Trophoblast cell (in vitro differentiated cells and primary cell): ENCODE measurements around the gene GAGE12J.
A peak's percentile ranks its signal among the peaks of the same experiment; 100 is the strongest.

Experiments used
- DNase-seq, 2 donors: peaks; one replicate each; pipeline ENCODE4 v3.0.0-alpha.2; 2016
- H2AFZ ChIP-seq: 2 replicates; pipeline ENCODE4 v1.6.1; 2013; ENCODE audit warnings: low read length, moderate library complexity, mild to moderate bottlenecking; ENCODE audit not compliant: insufficient read depth, poor library complexity
- H2AK5ac ChIP-seq: 2 replicates; pipeline ENCODE4 v1.6.1; 2013; ENCODE audit warnings: mild to moderate bottlenecking, low read length
- H2BK120ac ChIP-seq: 2 replicates; pipeline ENCODE4 v1.6.1; 2013; ENCODE audit warnings: low read length, mild to moderate bottlenecking, moderate library complexity; ENCODE audit not compliant: insufficient read depth, poor library complexity
- H2BK12ac ChIP-seq: 2 replicates; pipeline ENCODE4 v1.6.1; 2013; ENCODE audit warnings: mild to moderate bottlenecking, low read length, moderate library complexity
- H2BK5ac ChIP-seq: 2 replicates; pipeline ENCODE4 v1.6.1; 2013; ENCODE audit warnings: low read length, low read depth, moderate library complexity, mild to moderate bottlenecking; ENCODE audit not compliant: poor library complexity
- H3K14ac ChIP-seq: 2 replicates; pipeline ENCODE4 v1.6.1; 2013; ENCODE audit warnings: mild to moderate bottlenecking, low read length
- H3K18ac ChIP-seq: 2 replicates; pipeline ENCODE4 v1.6.1; 2013; ENCODE audit warnings: mild to moderate bottlenecking, low read length
- H3K23ac ChIP-seq: 2 replicates; pipeline ENCODE4 v1.6.1; 2013; ENCODE audit warnings: low read length
- H3K27ac ChIP-seq: 2 replicates; pipeline ENCODE4 v1.5.1; 2013; ENCODE audit warnings: low read depth, mild to moderate bottlenecking, inconsistent platforms, low read length, moderate library complexity
- H3K27me3 ChIP-seq: 2 replicates; pipeline ENCODE4 v1.6.1; 2013; ENCODE audit warnings: inconsistent platforms, mild to moderate bottlenecking, low read length, moderate library complexity; ENCODE audit not compliant: insufficient read depth
- H3K36me3 ChIP-seq, 2 experiments: 1 replicate in 1 of 2; 2 replicates in 1 of 2; pipeline ENCODE4 v1.6.1; 2013; ENCODE audit warnings: low read length in 2 of 2, mild to moderate bottlenecking in 2 of 2, moderate library complexity in 1 of 2; ENCODE audit not compliant: insufficient read depth in 2 of 2, control insufficient read depth in 1 of 2
- H3K4ac ChIP-seq: 2 replicates; pipeline ENCODE4 v1.6.1; 2013; ENCODE audit warnings: low read depth, mild to moderate bottlenecking, low read length, moderate library complexity
- H3K4me1 ChIP-seq, 2 experiments: 1 replicate in 1 of 2; 2 replicates in 1 of 2; pipeline ENCODE4 v1.6.1; 2013; ENCODE audit warnings: low read length in 2 of 2, mild to moderate bottlenecking in 2 of 2, moderate library complexity in 1 of 2; ENCODE audit not compliant: insufficient read depth in 2 of 2, control insufficient read depth in 1 of 2
- H3K4me2 ChIP-seq: 2 replicates; pipeline ENCODE4 v1.6.1; 2013; ENCODE audit warnings: inconsistent platforms, mild to moderate bottlenecking, low read length, moderate library complexity
- H3K4me3 ChIP-seq: 2 replicates; pipeline ENCODE4 v1.5.1; 2013; ENCODE audit warnings: mild to moderate bottlenecking, low read depth, low read length, inconsistent platforms
- H3K79me1 ChIP-seq: one replicate; pipeline ENCODE4 v1.6.1; 2013; ENCODE audit warnings: low read length
- H3K79me2 ChIP-seq: 2 replicates; pipeline ENCODE4 v1.6.1; 2013; ENCODE audit warnings: low read length, mild to moderate bottlenecking; ENCODE audit not compliant: control insufficient read depth, insufficient read depth, poor library complexity
- H3K9ac ChIP-seq: 2 replicates; pipeline ENCODE4 v1.6.1; 2013; ENCODE audit warnings: mild to moderate bottlenecking, low read length
- H3K9me3 ChIP-seq: 2 replicates; pipeline ENCODE4 v1.6.1; 2013; ENCODE audit warnings: low read depth, mild to moderate bottlenecking, control low read depth, inconsistent platforms, low read length; ENCODE audit not compliant: insufficient read depth
- H4K12ac ChIP-seq: 2 replicates; pipeline ENCODE4 v1.6.1; 2013; ENCODE audit warnings: low read depth, mild to moderate bottlenecking, low read length, moderate library complexity
- H4K8ac ChIP-seq: 2 replicates; pipeline ENCODE4 v1.6.1; 2013; ENCODE audit warnings: low read depth, mild to moderate bottlenecking, low read length, moderate library complexity
- H4K91ac ChIP-seq: one replicate; pipeline ENCODE4 v1.6.1; 2013; ENCODE audit warnings: low read depth, mild to moderate bottlenecking, low read length, moderate library complexity
- WGBS: extraction: QIAGEN DNeasy Blood & Tissue Kit; methylation state at CpG from one replicate; pipeline ENCODE4 v1.1.7; 2013; ENCODE audit warnings: missing lambda C conversion rate; ENCODE audit not compliant: insufficient read length, insufficient coverage; ENCODE audit errors: extremely low coverage; 5-methylcytosine and 5-hydroxymethylcytosine counted together

The GAGE12J gene

GRCh38 chrX:49309401-49309981, 12.3 kb upstream of the GAGE12J start:
- H4K91ac ChIP-seq: peak overlapping the region; percentile 68
- H3K14ac ChIP-seq: no peak overlapping the region
- H4K12ac ChIP-seq: no peak overlapping the region
- H2AFZ ChIP-seq: peak overlapping the region; percentile 71
- peaks cover 7% of the 10 kb centered on the region for H3K79me1 ChIP-seq
- H3K79me2 ChIP-seq: peaks cover 3% of the 10 kb centered on the region
- no CpG with 5 or more reads among the region's 8 CpGs for WGBS
- H2AK5ac ChIP-seq: no peak overlapping the region
- H2BK12ac ChIP-seq: no peak overlapping the region
- H2BK5ac ChIP-seq: peak overlapping the region; percentile 76
- H3K36me3 ChIP-seq: no peaks in the 10 kb centered on the region
- peak overlapping the region; percentile 48 for H3K4me2 ChIP-seq
- no peak overlapping the region for H3K4ac ChIP-seq
- DNase-seq: no peak
- no peaks in the 10 kb centered on the region for H3K27me3 ChIP-seq
- no peak overlapping the region for H3K18ac ChIP-seq
- peak overlapping the region; percentile 83 for H2BK120ac ChIP-seq
- peak overlapping the region; percentile 65 for H4K8ac ChIP-seq
- H3K23ac ChIP-seq: no peak overlapping the region
- H3K4me3 ChIP-seq: no peak overlapping the region
- no peaks in the 10 kb centered on the region for H3K9me3 ChIP-seq
- H3K9ac ChIP-seq: no peak overlapping the region
- H3K4me1 ChIP-seq: peaks cover 6 to 10% of the 10 kb centered on the region in 2 experiments
- H3K27ac ChIP-seq: peak overlapping the region; percentile 85

DNA sequence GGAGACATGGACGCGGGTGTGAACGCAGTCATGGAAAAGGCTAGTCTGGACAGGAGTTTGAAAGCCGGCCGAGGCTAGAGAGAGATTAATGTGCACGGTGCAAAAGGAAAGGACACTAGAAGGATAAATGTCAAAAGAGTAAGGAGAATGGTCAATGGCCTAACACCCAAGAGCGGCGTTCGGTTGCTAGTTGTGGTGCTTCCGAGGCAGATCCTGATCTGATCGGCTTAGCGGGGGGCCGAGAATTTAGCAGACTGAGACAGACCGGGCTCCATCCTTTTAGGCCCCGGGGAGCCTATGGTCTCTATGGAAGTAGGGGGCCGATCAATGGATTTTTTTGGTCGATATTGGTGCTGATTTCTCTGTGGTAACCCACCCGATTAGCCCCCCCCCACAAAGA, 11.5 kb upstream of the GAGE12J start:
- WGBS: no CpG with 5 or more reads among the region's 18 CpGs
- no peaks in the 10 kb centered on the region for H3K9me3 ChIP-seq

GRCh38 chrX:49312176-49312575, 9.7 kb upstream of the GAGE12J start:
- no peak overlapping the region for H2AFZ ChIP-seq
- no peak overlapping the region for H3K27ac ChIP-seq
- no peaks in the 10 kb centered on the region for H3K27me3 ChIP-seq
- peak in 1 of 2 donors; percentile 52 for DNase-seq
- no peak overlapping the region for H3K4ac ChIP-seq
- H2BK120ac ChIP-seq: no peak overlapping the region
- H4K91ac ChIP-seq: no peak overlapping the region
- no CpG with 5 or more reads among the region's 2 CpGs for WGBS
- H3K4me2 ChIP-seq: no peak overlapping the region
- peaks cover 7% of the 10 kb centered on the region for H3K79me1 ChIP-seq
- peaks cover 6 to 10% of the 10 kb centered on the region in 2 experiments for H3K4me1 ChIP-seq
- no peak overlapping the region for H2AK5ac ChIP-seq
- peaks cover 3% of the 10 kb centered on the region for H3K79me2 ChIP-seq
- no peaks in the 10 kb centered on the region for H3K36me3 ChIP-seq
- H3K9ac ChIP-seq: no peak overlapping the region
- H3K4me3 ChIP-seq: no peak overlapping the region
- H4K8ac ChIP-seq: no peak overlapping the region
- no peak overlapping the region for H3K14ac ChIP-seq
- H2BK12ac ChIP-seq: no peak overlapping the region
- no peak overlapping the region for H4K12ac ChIP-seq
- H2BK5ac ChIP-seq: no peak overlapping the region
- H3K23ac ChIP-seq: no peak overlapping the region
- no peak overlapping the region for H3K18ac ChIP-seq
- no peaks in the 10 kb centered on the region for H3K9me3 ChIP-seq

More for the DNA sequence above, 11.5 kb upstream of the GAGE12J start:
- Histone ChIP-seq H3K27ac (peak overlapping the region; percentile 17), H2AK5ac (no peak overlapping the region), H3K4me2 (no peak overlapping the region), H3K79me2 (peaks cover 3% of the 10 kb centered on the region), H3K18ac (peak overlapping the region; percentile 18), H3K4ac (no peak overlapping the region), H4K91ac (peak overlapping the region; percentile 43), H4K12ac (peak overlapping the region; percentile 43), H3K27me3 (no peaks in the 10 kb centered on the region), H3K23ac (no peak overlapping the region), H2BK5ac (no peak overlapping the region), H3K14ac (no peak overlapping the region), H2AFZ (no peak overlapping the region), H3K4me1 (peaks cover 6 to 10% of the 10 kb centered on the region in 2 experiments), H3K36me3 (no peaks in the 10 kb centered on the region), H2BK120ac (no peak overlapping the region), H2BK12ac (no peak overlapping the region), H3K4me3 (no peak overlapping the region), H3K79me1 (peaks cover 7% of the 10 kb centered on the region), H4K8ac (peak overlapping the region; percentile 73), H3K9ac (no peak overlapping the region)
- no peak for DNase-seq

DNA sequence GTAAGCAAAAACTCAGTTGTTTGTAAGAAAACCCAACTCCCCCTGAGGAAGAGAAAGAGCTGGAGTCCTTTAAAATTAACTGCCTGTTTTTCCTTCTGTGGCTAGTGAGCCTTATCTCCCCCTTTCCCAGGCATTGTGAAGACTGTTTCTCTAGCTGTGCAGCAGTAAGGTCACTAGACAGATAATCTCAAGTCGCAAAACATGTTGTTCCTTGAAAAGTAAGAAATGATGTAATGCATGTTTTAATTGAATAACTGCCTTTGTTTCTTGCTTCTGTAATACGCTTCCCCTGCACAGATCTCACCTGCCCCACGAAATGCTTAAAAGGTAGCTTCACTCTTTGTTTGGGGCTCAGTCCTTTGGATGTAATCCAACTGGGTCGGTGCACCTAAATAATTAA, 5.8 kb upstream of the GAGE12J start:
- no peak overlapping the region for H3K4me3 ChIP-seq
- WGBS: no CpG with 5 or more reads among the region's 4 CpGs
- no peak overlapping the region for H2BK12ac ChIP-seq
- H4K8ac ChIP-seq: no peak overlapping the region
- H2AK5ac ChIP-seq: no peak overlapping the region
- H3K14ac ChIP-seq: no peak overlapping the region
- no peak overlapping the region for H3K4ac ChIP-seq
- H2AFZ ChIP-seq: no peak overlapping the region
- H3K4me1 ChIP-seq: no peaks in the 10 kb centered on the region
- no peaks in the 10 kb centered on the region for H3K79me1 ChIP-seq
- H3K23ac ChIP-seq: no peak overlapping the region
- no peak overlapping the region for H2BK120ac ChIP-seq
- no peaks in the 10 kb centered on the region for H3K36me3 ChIP-seq
- no peak overlapping the region for H4K91ac ChIP-seq
- no peak for DNase-seq
- H2BK5ac ChIP-seq: no peak overlapping the region
- no peak overlapping the region for H3K9ac ChIP-seq
- no peaks in the 10 kb centered on the region for H3K27me3 ChIP-seq
- H3K79me2 ChIP-seq: no peaks in the 10 kb centered on the region
- no peak overlapping the region for H3K4me2 ChIP-seq
- H3K9me3 ChIP-seq: no peaks in the 10 kb centered on the region
- no peak overlapping the region for H3K27ac ChIP-seq
- no peak overlapping the region for H3K18ac ChIP-seq
- no peak overlapping the region for H4K12ac ChIP-seq
